A549 (cell line): ENCODE results near the gene NKTR. TPM values are rescaled to one million over a fixed set of nuclear protein-coding genes. Genes with fewer than 3 reads are reported as not detected.

Experiments
- ATAC-seq, 2 experiments: fragments of 200-7000 bp in 1 of 2; fragments of >200 bp in 1 of 2; cut with Nextera tagmentation in 1 of 2; cut with Tn5 transposase in 1 of 2; 3 replicates each; pipeline versions ENCODE4 v1.8.0 to v1.9.1; 2018 to 2020; ENCODE audit warnings: mild to moderate bottlenecking in 1 of 2, moderate library complexity in 1 of 2
- CTCF ChIA-PET: fragments of 300-600 bp; sonication (Branson Sonifier 250); formaldehyde crosslinking; extraction: SDS; loops from one replicate; lab custom pipeline; 2021; ENCODE audit warnings: antibody characterized with exemption, inconsistent platforms; lab: Yijun Ruan, JAX
- POLR2A ChIA-PET: fragments of 350-600 bp; formaldehyde crosslinking; extraction: SDS; loops from one replicate; lab custom pipeline; 2021; ENCODE audit warnings: antibody characterized with exemption, inconsistent platforms; lab: Yijun Ruan, JAX
- DNase-seq, 2 experiments: peaks; one replicate each; pipeline versions ENCODE4 v3.0.0 to v3.0.0-alpha.2; 2011 to 2016; ENCODE audit warnings: low read depth in 1 of 2, low spot score in 1 of 2
- FAIRE-seq: peaks from 2 replicates; lab custom pipeline; 2011; peaks lifted over from hg19 to GRCh38; lab: Jason Lieb, UNC
- H3K27ac ChIP-seq, 2 experiments: fragments of >200 bp; sonication (Bioruptor Twin); formaldehyde crosslinking; 3 replicates each; pipeline ENCODE4 v1.5.1; 2016 to 2017
- H3K4me1 ChIP-seq: fragments of >200 bp; sonication (Bioruptor Twin); formaldehyde crosslinking; 3 replicates; pipeline ENCODE4 v1.6.1; 2016
- H3K4me2 ChIP-seq: fragments of >200 bp; sonication (Bioruptor Twin); formaldehyde crosslinking; 3 replicates; pipeline ENCODE4 v1.6.1; 2016
- H3K4me3 ChIP-seq: fragments of >200 bp; sonication (Bioruptor Twin); formaldehyde crosslinking; 3 replicates; pipeline ENCODE4 v1.5.1; 2016
- H3K9me3 ChIP-seq: fragments of >200 bp; sonication (Bioruptor Twin); formaldehyde crosslinking; 3 replicates; pipeline ENCODE4 v1.6.1; 2016
- EHMT2 ChIP-seq: fragments of 200-600 bp; sonication (generic); IDR thresholded peaks from 2 replicates; pipeline ENCODE4 v1.6.1; 2016; ENCODE audit warnings: antibody characterized with exemption, low read depth, mild to moderate bottlenecking, moderate library complexity
- EP300 ChIP-seq, 2 experiments: fragments of >200 bp; sonication (Bioruptor Twin); formaldehyde crosslinking; IDR thresholded peaks; 2 replicates in 1 of 2; 3 replicates in 1 of 2; pipeline ENCODE4 v1.6.1; 2016 to 2017
- ESRRA ChIP-seq: fragments of 150-350 bp; IDR thresholded peaks from 2 replicates; pipeline ENCODE4 v1.6.1; 2014; ENCODE audit warnings: mild to moderate bottlenecking, low read length, borderline replicate concordance
- FOSL2 ChIP-seq, 2 experiments: fragments of 450-650 bp in 1 of 2; fragments of >200 bp in 1 of 2; sonication (Bioruptor Twin) in 1 of 2; formaldehyde crosslinking; IDR thresholded peaks; 2 replicates each; pipeline versions ENCODE4 v1.5.0 to v1.6.1; 2016 to 2020; ENCODE audit warnings: mild to moderate bottlenecking in 1 of 2, moderate library complexity in 1 of 2
- GATA3 ChIP-seq: IDR thresholded peaks from 2 replicates; pipeline ENCODE4 v1.6.1; 2012; ENCODE audit warnings: borderline replicate concordance
- JUN ChIP-seq, 2 experiments: fragments of >200 bp; sonication (Bioruptor Twin); formaldehyde crosslinking; IDR thresholded peaks; 2 replicates in 1 of 2; 3 replicates in 1 of 2; pipeline ENCODE4 v1.6.1; 2016 to 2017
- NFE2L2 ChIP-seq: fragments of 150-350 bp; conservative IDR thresholded peaks from 2 replicates; pipeline ENCODE4 v1.6.1; 2014; ENCODE audit warnings: low read length
- RNF2 ChIP-seq: fragments of 200-600 bp; sonication (generic); IDR thresholded peaks from 2 replicates; pipeline ENCODE4 v1.6.1; 2016; ENCODE audit warnings: low read depth, mild to moderate bottlenecking, antibody characterized with exemption, moderate library complexity, borderline replicate concordance
- TP53 ChIP-seq: fragments of 250-450 bp; sonication (Bioruptor Pico); IDR thresholded peaks from 2 replicates; pipeline ENCODE4 v1.5.0; 2021; ENCODE audit warnings: mild to moderate bottlenecking, moderate library complexity
- WGBS: methylation state at CpG from one replicate; pipeline ENCODE4 v1.1.6; 2017; ENCODE audit errors: missing lambda C conversion rate; 5-methylcytosine and 5-hydroxymethylcytosine counted together
- polyA plus RNA-seq, 4 experiments: library from polyadenylated mRNA; depleted of rRNA in 3 of 4; stranded (reverse); fragments of >200 nt; fragmentation: RNase III in 1 of 4; extraction: RNeasy Plus Mini Kit Qiagen cat#74134 plus additional on column Dnase treatment in 1 of 4; gene quantifications; 2 replicates in 3 of 4; 3 replicates in 1 of 4; pipeline ENCODE4 v1.2.3, GENCODE V29; 2011 to 2017
- TF ChIP-seq, protein P1 (sequence below): fragments of 200-600 bp; sonication (generic); IDR thresholded peaks from 2 replicates; pipeline ENCODE4 v1.6.1; 2016; ENCODE audit warnings: antibody characterized with exemption, mild to moderate bottlenecking, moderate library complexity
- TF ChIP-seq, protein P2 (sequence below): fragments of >200 bp; sonication (Bioruptor Twin); formaldehyde crosslinking; IDR thresholded peaks from 2 replicates; pipeline ENCODE4 v1.6.1; 2016
- TF ChIP-seq, protein P3 (sequence below): fragments of >200 bp; sonication (Bioruptor Twin); formaldehyde crosslinking; IDR thresholded peaks from 3 replicates; pipeline ENCODE4 v1.5.1; 2016
- TF ChIP-seq, protein P4 (sequence below): IDR thresholded peaks from 2 replicates; pipeline ENCODE4 v1.6.1; 2012
- TF ChIP-seq, protein P5 (sequence below): fragments of 250-450 bp; sonication (Bioruptor Pico); IDR thresholded peaks from 2 replicates; pipeline ENCODE4 v1.5.0; 2020; ENCODE audit warnings: low read depth, mild to moderate bottlenecking, moderate library complexity

NKTR gene
- polyA plus RNA-seq, 2 of the 4 experiments (the other 2 are of a cell fraction) = 16.2 to 49.3 TPM

DNA sequence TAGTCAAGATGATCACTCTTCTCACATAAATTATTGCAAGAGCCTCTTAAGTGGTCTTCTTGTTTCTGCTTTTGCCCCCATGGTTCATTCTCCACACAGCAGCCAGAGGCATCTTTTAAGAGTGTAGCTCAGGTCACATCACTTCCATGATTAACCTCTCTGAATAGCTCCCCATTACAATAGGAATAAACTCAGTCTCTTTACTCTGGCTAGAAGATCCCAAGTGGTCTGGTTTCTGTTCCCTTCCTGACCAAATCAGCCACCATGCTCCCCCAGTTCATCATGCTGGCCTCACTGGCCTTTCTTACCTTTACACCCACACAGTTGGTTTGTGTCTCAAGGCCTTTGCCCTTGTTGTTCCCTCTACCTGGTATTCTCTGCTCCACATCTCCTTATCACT, 93.9 kb downstream of the NKTR start:
- Histone ChIP-seq H3K4me1 (no peaks in the 10 kb centered on the region), H3K27ac (no peak overlapping the region), H3K4me2 (no peak overlapping the region), H3K4me3 (no peak overlapping the region), H3K9me3 (no peaks in the 10 kb centered on the region)
- ATAC-seq (no peak), FAIRE-seq (no peak), DNase-seq (no peak)
- POLR2A ChIA-PET = no interaction called here
- TF ChIP-seq RNF2 = no peak
- TF ChIP-seq EP300 (IDR thresholded peaks at IDR 0.05) = no peak
- TF ChIP-seq EHMT2 = no peak
- TF ChIP-seq, protein P1, sequence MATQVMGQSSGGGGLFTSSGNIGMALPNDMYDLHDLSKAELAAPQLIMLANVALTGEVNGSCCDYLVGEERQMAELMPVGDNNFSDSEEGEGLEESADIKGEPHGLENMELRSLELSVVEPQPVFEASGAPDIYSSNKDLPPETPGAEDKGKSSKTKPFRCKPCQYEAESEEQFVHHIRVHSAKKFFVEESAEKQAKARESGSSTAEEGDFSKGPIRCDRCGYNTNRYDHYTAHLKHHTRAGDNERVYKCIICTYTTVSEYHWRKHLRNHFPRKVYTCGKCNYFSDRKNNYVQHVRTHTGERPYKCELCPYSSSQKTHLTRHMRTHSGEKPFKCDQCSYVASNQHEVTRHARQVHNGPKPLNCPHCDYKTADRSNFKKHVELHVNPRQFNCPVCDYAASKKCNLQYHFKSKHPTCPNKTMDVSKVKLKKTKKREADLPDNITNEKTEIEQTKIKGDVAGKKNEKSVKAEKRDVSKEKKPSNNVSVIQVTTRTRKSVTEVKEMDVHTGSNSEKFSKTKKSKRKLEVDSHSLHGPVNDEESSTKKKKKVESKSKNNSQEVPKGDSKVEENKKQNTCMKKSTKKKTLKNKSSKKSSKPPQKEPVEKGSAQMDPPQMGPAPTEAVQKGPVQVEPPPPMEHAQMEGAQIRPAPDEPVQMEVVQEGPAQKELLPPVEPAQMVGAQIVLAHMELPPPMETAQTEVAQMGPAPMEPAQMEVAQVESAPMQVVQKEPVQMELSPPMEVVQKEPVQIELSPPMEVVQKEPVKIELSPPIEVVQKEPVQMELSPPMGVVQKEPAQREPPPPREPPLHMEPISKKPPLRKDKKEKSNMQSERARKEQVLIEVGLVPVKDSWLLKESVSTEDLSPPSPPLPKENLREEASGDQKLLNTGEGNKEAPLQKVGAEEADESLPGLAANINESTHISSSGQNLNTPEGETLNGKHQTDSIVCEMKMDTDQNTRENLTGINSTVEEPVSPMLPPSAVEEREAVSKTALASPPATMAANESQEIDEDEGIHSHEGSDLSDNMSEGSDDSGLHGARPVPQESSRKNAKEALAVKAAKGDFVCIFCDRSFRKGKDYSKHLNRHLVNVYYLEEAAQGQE = no peak
- TF ChIP-seq, protein P2, sequence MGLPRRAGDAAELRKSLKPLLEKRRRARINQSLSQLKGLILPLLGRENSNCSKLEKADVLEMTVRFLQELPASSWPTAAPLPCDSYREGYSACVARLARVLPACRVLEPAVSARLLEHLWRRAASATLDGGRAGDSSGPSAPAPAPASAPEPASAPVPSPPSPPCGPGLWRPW = no peak
- TF ChIP-seq JUN (IDR thresholded peaks at IDR 0.05) = no peak
- TF ChIP-seq, protein P3, sequence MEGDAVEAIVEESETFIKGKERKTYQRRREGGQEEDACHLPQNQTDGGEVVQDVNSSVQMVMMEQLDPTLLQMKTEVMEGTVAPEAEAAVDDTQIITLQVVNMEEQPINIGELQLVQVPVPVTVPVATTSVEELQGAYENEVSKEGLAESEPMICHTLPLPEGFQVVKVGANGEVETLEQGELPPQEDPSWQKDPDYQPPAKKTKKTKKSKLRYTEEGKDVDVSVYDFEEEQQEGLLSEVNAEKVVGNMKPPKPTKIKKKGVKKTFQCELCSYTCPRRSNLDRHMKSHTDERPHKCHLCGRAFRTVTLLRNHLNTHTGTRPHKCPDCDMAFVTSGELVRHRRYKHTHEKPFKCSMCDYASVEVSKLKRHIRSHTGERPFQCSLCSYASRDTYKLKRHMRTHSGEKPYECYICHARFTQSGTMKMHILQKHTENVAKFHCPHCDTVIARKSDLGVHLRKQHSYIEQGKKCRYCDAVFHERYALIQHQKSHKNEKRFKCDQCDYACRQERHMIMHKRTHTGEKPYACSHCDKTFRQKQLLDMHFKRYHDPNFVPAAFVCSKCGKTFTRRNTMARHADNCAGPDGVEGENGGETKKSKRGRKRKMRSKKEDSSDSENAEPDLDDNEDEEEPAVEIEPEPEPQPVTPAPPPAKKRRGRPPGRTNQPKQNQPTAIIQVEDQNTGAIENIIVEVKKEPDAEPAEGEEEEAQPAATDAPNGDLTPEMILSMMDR = no peak
- TF ChIP-seq, protein P4, sequence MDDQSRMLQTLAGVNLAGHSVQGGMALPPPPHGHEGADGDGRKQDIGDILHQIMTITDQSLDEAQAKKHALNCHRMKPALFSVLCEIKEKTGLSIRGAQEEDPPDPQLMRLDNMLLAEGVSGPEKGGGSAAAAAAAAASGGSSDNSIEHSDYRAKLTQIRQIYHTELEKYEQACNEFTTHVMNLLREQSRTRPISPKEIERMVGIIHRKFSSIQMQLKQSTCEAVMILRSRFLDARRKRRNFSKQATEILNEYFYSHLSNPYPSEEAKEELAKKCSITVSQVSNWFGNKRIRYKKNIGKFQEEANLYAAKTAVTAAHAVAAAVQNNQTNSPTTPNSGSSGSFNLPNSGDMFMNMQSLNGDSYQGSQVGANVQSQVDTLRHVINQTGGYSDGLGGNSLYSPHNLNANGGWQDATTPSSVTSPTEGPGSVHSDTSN = no peak
- no peak for TF ChIP-seq FOSL2 (IDR thresholded peaks at IDR 0.05)
- TF ChIP-seq FOSL2 (CRISPR knock-in tag; IDR thresholded peaks at IDR 0.05) = no peak
- no peak for TF ChIP-seq NFE2L2
- no peak for TF ChIP-seq TP53 (CRISPR knock-in tag)
- TF ChIP-seq, protein P5, sequence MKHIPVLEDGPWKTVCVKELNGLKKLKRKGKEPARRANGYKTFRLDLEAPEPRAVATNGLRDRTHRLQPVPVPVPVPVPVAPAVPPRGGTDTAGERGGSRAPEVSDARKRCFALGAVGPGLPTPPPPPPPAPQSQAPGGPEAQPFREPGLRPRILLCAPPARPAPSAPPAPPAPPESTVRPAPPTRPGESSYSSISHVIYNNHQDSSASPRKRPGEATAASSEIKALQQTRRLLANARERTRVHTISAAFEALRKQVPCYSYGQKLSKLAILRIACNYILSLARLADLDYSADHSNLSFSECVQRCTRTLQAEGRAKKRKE = no peak
- no peak for TF ChIP-seq ESRRA
- CTCF ChIA-PET = interaction anchor here (1.7 kb wide), 1 partner anchor 50 kb away, joined by 5 read pairs; no protein-coding TSS in a partner anchor

DNA sequence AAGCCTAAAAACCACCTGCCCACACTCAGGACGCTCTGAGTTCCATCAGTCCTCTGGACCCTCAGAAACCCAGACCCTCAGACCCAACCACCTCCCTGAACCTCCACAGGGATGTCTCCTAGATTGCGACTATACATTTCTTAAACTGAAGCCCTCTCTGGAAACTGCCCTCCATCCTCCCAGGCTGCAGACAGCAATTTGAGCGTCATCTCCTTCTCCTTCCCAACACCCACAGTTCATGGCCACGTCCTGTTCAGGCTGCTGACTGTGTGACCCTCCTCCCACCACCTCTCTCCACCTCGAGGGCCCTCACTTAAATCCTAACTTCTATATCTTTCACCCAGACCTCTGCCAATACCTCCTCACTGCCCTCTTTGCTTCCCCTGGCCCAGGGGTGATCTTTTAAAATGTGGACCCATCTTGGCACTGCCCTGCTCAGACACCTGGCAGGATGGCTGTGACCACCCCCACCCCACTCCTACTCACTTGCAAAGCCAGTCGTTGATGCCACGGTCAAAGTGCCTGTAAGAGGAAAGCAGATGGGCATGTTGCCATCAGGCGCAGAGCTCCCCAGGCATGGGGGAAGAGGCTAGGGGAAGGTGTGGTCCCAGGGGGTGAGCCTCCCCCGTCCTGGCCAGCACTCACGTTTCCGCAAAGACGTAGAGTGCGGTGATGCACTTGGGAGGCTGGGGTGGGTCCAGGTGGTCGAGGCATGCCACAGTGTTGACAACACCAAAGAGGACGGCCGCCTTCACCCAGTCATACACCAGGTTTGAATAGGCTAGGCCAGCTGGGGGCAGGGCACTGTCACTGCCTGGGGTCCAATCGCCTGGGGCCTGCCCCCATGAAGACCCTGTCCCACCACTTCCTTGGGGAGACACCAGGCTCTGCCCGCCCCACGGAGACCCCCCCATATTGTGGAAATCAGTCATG, 96.1 kb downstream of the NKTR start:
- no peak for FAIRE-seq
- POLR2A ChIA-PET = no interaction called here
- 16% methylated on average over 7 of the region's 19 CpGs for WGBS
- Histone ChIP-seq H3K27ac (no peak overlapping the region), H3K4me2 (no peak overlapping the region), H3K9me3 (no peaks in the 10 kb centered on the region), H3K4me3 (no peak overlapping the region), H3K4me1 (no peaks in the 10 kb centered on the region)
- CTCF ChIA-PET = interaction anchor here (1.0 kb wide), 1 partner anchor 33 kb away, joined by 3 read pairs; no protein-coding TSS in a partner anchor
- TF ChIP-seq GATA3 = no peak
- no peak for TF ChIP-seq EHMT2
- ATAC-seq = no peak
- no peak for DNase-seq
